Body of pancreas (tissue), 4 donors: ENCODE results near the gene SUMO3.

Experiments
- CTCF ChIP-seq, 7 experiments: fragments of 450-650 bp in 4 of 7; fragments of 200-600 bp in 3 of 7; sonication (generic) in 3 of 7; IDR thresholded peaks; one replicate each; pipeline ENCODE4 v1.5.1; 2016 to 2019; ENCODE audit warnings: antibody characterized with exemption in 7 of 7
- POLR2A ChIP-seq, 3 donors: fragments of 450-650 bp; IDR thresholded peaks; one replicate each; pipeline ENCODE4 v1.6.1; 2016; ENCODE audit warnings: antibody characterized with exemption in 3 of 3, mild to moderate bottlenecking in 2 of 3

- no peak for TF ChIP-seq POLR2A (IDR thresholded peaks at IDR 0.05)
- TF ChIP-seq CTCF (IDR thresholded peaks at IDR 0.05): no peak
Measured at GRCh38 chr21:44810779-44811178, 7.1 kb downstream of the SUMO3 start.
